GM23338 (cell line): Measurements from ENCODE around the gene HEYL. TPM values are rescaled to one million over a fixed set of nuclear protein-coding genes. Genes with fewer than 3 reads are reported as not detected.

Source experiments
- ATAC-seq: fragments of 200-7000 bp; cut with Tn5 transposase; 3 replicates; pipeline ENCODE4 v1.9.1; 2020
- DNase-seq: peaks from one replicate; pipeline ENCODE4 v3.0.0-alpha.2; 2015; ENCODE audit warnings: low spot score
- H2AFZ ChIP-seq: fragments of 200-600 bp; sonication (generic); 2 replicates; pipeline ENCODE4 v1.8.0; 2016; ENCODE audit warnings: antibody characterized with exemption, mild to moderate bottlenecking, moderate library complexity
- H3F3A ChIP-seq: fragments of 200-600 bp; sonication (generic); replicated peaks from 2 replicates; pipeline ENCODE4 v1.8.0; 2017; ENCODE audit warnings: antibody characterized with exemption, mixed run types, low read depth
- H3K27ac ChIP-seq: fragments of 200-600 bp; sonication (generic); 2 replicates; pipeline ENCODE4 v1.6.1; 2016; ENCODE audit warnings: low read depth
- H3K27me3 ChIP-seq: fragments of 200-600 bp; sonication (generic); 2 replicates; pipeline ENCODE4 v1.8.0; 2016; ENCODE audit warnings: mild to moderate bottlenecking, mixed run types, moderate library complexity; ENCODE audit not compliant: insufficient read depth
- H3K36me3 ChIP-seq: fragments of 200-600 bp; sonication (generic); 2 replicates; pipeline ENCODE4 v1.8.0; 2016; ENCODE audit warnings: mild to moderate bottlenecking; ENCODE audit not compliant: insufficient read depth
- H3K4me1 ChIP-seq: fragments of 200-600 bp; sonication (generic); 2 replicates; pipeline ENCODE4 v1.8.0; 2016; ENCODE audit warnings: mild to moderate bottlenecking, moderate library complexity; ENCODE audit not compliant: insufficient read depth
- H3K4me2 ChIP-seq: fragments of 200-600 bp; sonication (generic); 2 replicates; pipeline ENCODE4 v1.7.1; 2017; ENCODE audit warnings: mixed run types
- H3K4me3 ChIP-seq: fragments of 200-600 bp; sonication (generic); 2 replicates; pipeline ENCODE4 v1.6.1; 2016; ENCODE audit warnings: mixed run types
- H3K79me2 ChIP-seq: fragments of 200-600 bp; sonication (generic); replicated peaks from 2 replicates; pipeline ENCODE4 v1.8.0; 2017; ENCODE audit warnings: mild to moderate bottlenecking; ENCODE audit not compliant: insufficient read depth
- H3K9me2 ChIP-seq: fragments of 200-600 bp; sonication (generic); 2 replicates; pipeline ENCODE4 v1.8.0; 2017; ENCODE audit not compliant: insufficient read depth
- H4K20me1 ChIP-seq: fragments of 200-600 bp; sonication (generic); replicated peaks from 2 replicates; pipeline ENCODE4 v1.8.0; 2017; ENCODE audit warnings: mild to moderate bottlenecking; ENCODE audit not compliant: insufficient read depth
- H3K27ac Mint-ChIP-seq: 2 replicates; pipeline ENCODE4 v1.8.0; 2020; ENCODE audit warnings: inconsistent platforms, mild to moderate bottlenecking, moderate library complexity, mixed read lengths
- H3K27me3 Mint-ChIP-seq: 3 replicates; pipeline ENCODE4 v1.8.0; 2022; ENCODE audit warnings: low read depth, mild to moderate bottlenecking, moderate library complexity, mixed read lengths, inconsistent platforms; ENCODE audit not compliant: insufficient read depth, poor library complexity
- H3K36me3 Mint-ChIP-seq: 3 replicates; pipeline ENCODE4 v1.8.0; 2021; ENCODE audit warnings: low read depth, mild to moderate bottlenecking, inconsistent platforms, moderate library complexity, mixed read lengths
- H3K4me1 Mint-ChIP-seq: 3 replicates; pipeline ENCODE4 v1.8.0; 2020; ENCODE audit warnings: mild to moderate bottlenecking, inconsistent platforms, mixed read lengths
- H3K4me3 Mint-ChIP-seq: 3 replicates; pipeline ENCODE4 v1.8.0; 2021; ENCODE audit warnings: moderate library complexity, mild to moderate bottlenecking, inconsistent platforms, mixed read lengths
- H3K9me3 Mint-ChIP-seq: 3 replicates; pipeline ENCODE4 v1.8.0; 2020; ENCODE audit warnings: moderate library complexity, mild to moderate bottlenecking, inconsistent platforms, mixed read lengths
- CREB1 ChIP-seq: fragments of 250-450 bp; sonication (Bioruptor Pico); IDR thresholded peaks from 2 replicates; pipeline ENCODE4 v1.5.0; 2020; ENCODE audit warnings: low read depth, mild to moderate bottlenecking, moderate library complexity
- CTCF ChIP-seq, 2 experiments: fragments of 200-600 bp in 1 of 2; sonication (generic) in 1 of 2; conservative IDR thresholded peaks; 2 replicates each; pipeline versions ENCODE4 v1.5.1 to v1.6.1; 2016 to 2017; ENCODE audit warnings: antibody characterized with exemption in 2 of 2, low read depth in 2 of 2, mild to moderate bottlenecking in 2 of 2, moderate library complexity in 1 of 2
- ETS1 ChIP-seq: IDR thresholded peaks from 2 replicates; pipeline ENCODE4 v1.6.1; 2016; ENCODE audit warnings: antibody characterized with exemption
- EZH2 ChIP-seq: fragments of 200-600 bp; sonication (generic); IDR thresholded peaks from one replicate; pipeline ENCODE4 v1.8.0; 2017; ENCODE audit warnings: antibody characterized with exemption, mild to moderate bottlenecking, low read depth; ENCODE audit not compliant: unreplicated experiment
- JUNB ChIP-seq: IDR thresholded peaks from one replicate; pipeline ENCODE4 v1.6.1; 2016; ENCODE audit warnings: antibody characterized with exemption; ENCODE audit not compliant: unreplicated experiment
- NANOG ChIP-seq: IDR thresholded peaks from 2 replicates; pipeline ENCODE4 v1.6.1; 2016; ENCODE audit warnings: antibody characterized with exemption, borderline replicate concordance
- POLR2AphosphoS5 ChIP-seq: IDR thresholded peaks from 2 replicates; pipeline ENCODE4 v1.6.1; 2016; ENCODE audit warnings: antibody characterized with exemption, low read depth
- REST ChIP-seq: IDR thresholded peaks from one replicate; pipeline ENCODE4 v1.6.1; 2018; ENCODE audit warnings: antibody characterized with exemption; ENCODE audit not compliant: unreplicated experiment
- ZNF331 ChIP-seq: fragments of 250-450 bp; sonication (Bioruptor Pico); IDR thresholded peaks from 2 replicates; pipeline ENCODE4 v1.5.0; 2020; ENCODE audit warnings: low read depth, mild to moderate bottlenecking, moderate library complexity
- ZNF462 ChIP-seq: fragments of 250-450 bp; sonication (Bioruptor Pico); IDR thresholded peaks from 2 replicates; pipeline ENCODE4 v1.5.0; 2020; ENCODE audit warnings: mild to moderate bottlenecking, moderate library complexity
- polyA plus RNA-seq: library from polyadenylated mRNA; unstranded; fragments of >200 nt; fragmentation: Nextera tagmentation; extraction: Ambion mirVana; gene quantifications from 2 replicates; pipeline ENCODE4 v1.2.1, GENCODE V29; 2016
- total RNA-seq: library from RNA; depleted of rRNA; stranded (reverse); fragments of >200 nt; shearing (Covaris generic); gene quantifications from 2 replicates; pipeline ENCODE4 v1.2.3, GENCODE V29; 2014

HEYL gene
- total and polyA plus RNA-seq, 2 experiments from 2014 or later = 1.6 to 4.5 TPM

- Histone ChIP-seq H3K27ac (no peak overlapping the region), H4K20me1 (no peaks in the 10 kb centered on the region), H3K9me2 (no peaks in the 10 kb centered on the region), H3K4me3 (no peak overlapping the region), H3K4me2 (no peak overlapping the region), H3K36me3 (no peaks in the 10 kb centered on the region), H3K79me2 (no peaks in the 10 kb centered on the region), H3K4me1 (no peaks in the 10 kb centered on the region), H3F3A (no peaks in the 10 kb centered on the region), H3K27me3 (peaks cover 88% of the 10 kb centered on the region), H2AFZ (peak overlapping the region; percentile 43; the same call in 1 of the 2 replicates)
- TF ChIP-seq ZNF331 (no peak), CREB1 (CRISPR knock-in tag) (no peak), JUNB (no peak), NANOG (no peak), CTCF (conservative IDR thresholded peaks at IDR 0.05; ENCODE audit: low read depth in 2 of 2) (no peak), POLR2AphosphoS5 (no peak)
- peak; percentile 87 for ATAC-seq
- no peak overlapping the region for H3K4me3 Mint-ChIP-seq
- no peak overlapping the region for H3K27ac Mint-ChIP-seq
- no peaks in the 10 kb centered on the region for H3K36me3 Mint-ChIP-seq
- H3K9me3 Mint-ChIP-seq = no peaks in the 10 kb centered on the region
- H3K27me3 Mint-ChIP-seq = peaks cover 60% of the 10 kb centered on the region
- no peaks in the 10 kb centered on the region for H3K4me1 Mint-ChIP-seq
- peak; percentile 67 for DNase-seq
Observed at GRCh38 chr1:39663559-39663958, 24.1 kb upstream of the HEYL start.

GRCh38 chr1:39662861-39663260 is 23.4 kb upstream of the HEYL start:
- Histone ChIP-seq H3K4me3 (no peak overlapping the region), H4K20me1 (no peaks in the 10 kb centered on the region), H3K36me3 (no peaks in the 10 kb centered on the region), H2AFZ (no peak overlapping the region), H3K4me1 (no peaks in the 10 kb centered on the region), H3K9me2 (no peaks in the 10 kb centered on the region), H3K79me2 (no peaks in the 10 kb centered on the region), H3K4me2 (no peak overlapping the region), H3F3A (no peaks in the 10 kb centered on the region), H3K27me3 (peaks cover 85% of the 10 kb centered on the region), H3K27ac (no peak overlapping the region)
- Mint-ChIP-seq H3K4me3 (no peak overlapping the region), H3K27me3 (peaks cover 55% of the 10 kb centered on the region), H3K4me1 (peaks cover 1% of the 10 kb centered on the region; the same call in 2 of the 3 replicates), H3K36me3 (no peaks in the 10 kb centered on the region), H3K27ac (no peak overlapping the region), H3K9me3 (no peaks in the 10 kb centered on the region)
- ATAC-seq = no peak
- DNase-seq = no peak
- TF ChIP-seq ETS1 (no peak), ZNF462 (CRISPR knock-in tag) (no peak), JUNB (no peak), CREB1 (CRISPR knock-in tag) (no peak), REST (no peak), ZNF331 (no peak), EZH2 (no peak)
